ENCODE measurements around the gene HNRNPA0. TPM values are rescaled to one million over a fixed set of nuclear protein-coding genes. Genes with fewer than 3 reads are reported as not detected.

HNRNPA0 gene
- polyA plus RNA-seq, 1 of the 3 experiments (the other 2 are of a cell fraction): 24.9 TPM

DNA sequence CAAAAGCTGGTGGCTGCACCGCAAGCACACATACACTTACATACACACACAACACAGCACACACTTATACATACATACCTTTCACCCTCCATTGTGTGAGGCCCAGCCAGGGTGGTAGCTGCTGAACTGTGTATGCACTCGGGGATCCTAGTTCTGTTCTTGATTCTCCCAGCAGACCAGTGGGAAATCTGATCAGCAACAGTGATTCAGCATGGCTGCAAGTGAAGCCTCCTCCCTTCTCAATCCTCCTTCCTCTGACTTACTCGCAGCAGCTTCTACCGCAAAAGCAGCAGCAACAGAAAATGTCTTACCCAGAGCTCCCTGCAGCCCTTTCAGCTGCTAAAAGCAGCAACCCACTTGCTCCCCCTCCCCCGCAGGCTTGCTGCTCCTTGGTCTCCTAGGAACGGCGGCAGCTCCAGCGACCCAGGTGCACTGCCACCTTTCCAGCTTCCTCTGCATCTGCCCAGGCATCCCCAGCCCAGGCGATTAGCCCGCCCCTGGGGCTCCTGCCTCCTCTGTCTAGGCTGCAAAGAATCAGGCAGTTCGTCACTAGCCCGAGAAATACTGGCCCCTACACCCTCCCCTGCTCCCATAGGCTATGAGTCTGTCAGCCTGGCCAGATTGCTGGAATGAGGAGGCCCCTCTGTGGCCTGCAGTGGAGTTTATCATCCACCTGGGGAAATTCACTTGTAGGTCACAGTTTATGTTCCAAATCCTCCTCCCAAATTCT lies 18.4 kb downstream of the HNRNPA0 start, which contains the start of gene KLHL3:
Gene KLHL3 (minus strand): TSS at position 535 of the 730 bp plus-strand sequence. CDS start 443 bp downstream, at position 92.
- Histone ChIP-seq H2AFZ (ENCODE audit: low read depth) (peak within 1 kb of the TSS; percentile 69), H3K9ac (peak within 1 kb of the TSS; percentile 26; the same call in 1 of the 2 replicates), H4K20me1 (ENCODE audit: insufficient read depth) (no peaks in the 10 kb centered on the region), H3K9me2 (no peaks in the 10 kb centered on the region), H3K27me3 (ENCODE audit: insufficient read depth) (no peaks in the 10 kb centered on the region), H3K79me2 (ENCODE audit: insufficient read depth) (no peaks in the 10 kb centered on the region), H3K4me2 (peak within 1 kb of the TSS; percentile 69), H3K4me1 (ENCODE audit: control insufficient read depth in 1 of 2, insufficient read depth in 2 of 2, low read depth in 1 of 2, low read length in 1 of 2) (peaks cover 0 to 14% of the 10 kb centered on the region in 2 experiments; a peak in 2 of 4 replicates), H3K9me3 (0 out of 2 replicates have a peak, but pooled peaks cover 4% of the 10 kb centered on the region), H3K4me3 (ENCODE audit: low read depth in 2 of 2, low read length in 1 of 2) (peak within 1 kb of the TSS; percentile 41 to 42), H3K36me3 (replicated peaks in 1 of 2; ENCODE audit: control insufficient read depth in 1 of 2, insufficient read depth in 2 of 2, low read length in 1 of 2) (peaks cover 0 to 4% of the 10 kb centered on the region in 2 experiments), H3K27ac (ENCODE audit: low read depth in 2 of 2, low read length in 1 of 2) (peak within 1 kb of the TSS; percentile 2 to 39), H3F3A (replicated peaks; ENCODE audit: insufficient read depth) (no peaks in the 10 kb centered on the region)
- DNase-seq: peak; percentile 68
- CTCF ChIA-PET: interaction anchor here (0.6 to 22.5 kb wide), 23 partner anchors 8 to 415 kb away, joined by 3 to 407 read pairs (median 4); no protein-coding TSS in a partner anchor
- POLR2A ChIA-PET: interaction anchor here (1.0 kb wide), 1 partner anchor 76 kb away, joined by 3 read pairs; no protein-coding TSS in a partner anchor
- TF ChIP-seq RAD21 (IDR thresholded peaks at IDR 0.05; ENCODE audit: low read length): peak; percentile 76
- no peak for TF ChIP-seq CHD2 (IDR thresholded peaks at IDR 0.05; ENCODE audit: low read length, partially characterized antibody)
- TF ChIP-seq YY1 (IDR thresholded peaks at IDR 0.05; ENCODE audit: low read depth): peak; percentile 27; the same call in 1 of the 2 replicates
- TF ChIP-seq EP300 (IDR thresholded peaks at IDR 0.05; ENCODE audit: borderline replicate concordance in 1 of 2, low read depth in 1 of 2, low read length in 1 of 2): no peak
- peak; percentile 43; the same call in 1 of the 2 replicates for TF ChIP-seq SMC3 (IDR thresholded peaks at IDR 0.05; ENCODE audit: low read depth, low read length)
- TF ChIP-seq CTCF (IDR thresholded peaks at IDR 0.05): peak; percentile 33; the same call in 1 of the 2 replicates
- no peak for TF ChIP-seq NFIC (IDR thresholded peaks at IDR 0.05; ENCODE audit: borderline replicate concordance)
- TF ChIP-seq RXRA (IDR thresholded peaks at IDR 0.05; ENCODE audit: borderline replicate concordance, low read depth): no peak
- 58% methylated on average over 12 of the region's 12 CpGs for WGBS (ENCODE audit: low lambda C conversion rate)

DNA sequence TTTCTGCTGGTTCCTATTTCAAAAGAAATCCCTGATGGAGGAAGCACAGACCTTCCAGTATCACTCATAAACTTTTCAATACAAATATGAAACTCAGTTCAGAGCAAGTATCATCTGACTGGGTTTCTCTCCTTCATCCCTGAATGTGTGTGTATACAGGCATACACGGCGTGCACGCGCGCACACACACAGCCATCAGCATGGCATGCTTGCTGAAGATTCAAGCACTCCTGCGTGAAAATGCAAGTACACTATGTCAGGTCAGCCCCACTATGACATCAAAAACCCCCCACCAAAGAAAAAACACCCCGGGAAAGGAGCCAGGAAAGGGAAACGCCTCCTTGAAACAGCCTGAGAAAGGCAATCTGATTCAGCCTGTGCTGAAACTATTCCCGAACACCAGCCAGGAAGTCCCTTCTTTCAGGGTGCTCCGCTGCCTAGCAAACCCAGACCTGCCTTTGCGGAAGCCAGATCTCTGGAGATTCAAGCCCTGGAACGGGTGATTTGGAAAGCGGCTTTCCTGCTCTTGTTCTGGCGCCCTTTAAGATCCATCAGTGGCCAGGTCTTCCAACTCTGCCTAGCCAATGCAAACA lies 19.1 kb downstream of the HNRNPA0 start:
- WGBS (ENCODE audit: low lambda C conversion rate): 58% methylated on average over 14 of the region's 14 CpGs
- peak overlapping the region; percentile 69 for H2AFZ ChIP-seq (ENCODE audit: low read depth)
- POLR2A ChIA-PET: interaction anchor here (1.0 kb wide), 1 partner anchor 75 kb away, joined by 3 read pairs; no protein-coding TSS in a partner anchor
- peak overlapping the region; percentile 69 for H3K4me2 ChIP-seq
- H3K9me3 ChIP-seq: 0 out of 2 replicates have a peak, but pooled peaks cover 4% of the 10 kb centered on the region
- peaks cover 4% of the 10 kb centered on the region for H3F3A ChIP-seq (replicated peaks; ENCODE audit: insufficient read depth)
- CTCF ChIA-PET: interaction anchor here (0.6 to 22.5 kb wide), 15 partner anchors 9 to 334 kb away, joined by 3 to 407 read pairs (median 6); no protein-coding TSS in a partner anchor
- peak overlapping the region; percentile 26; the same call in 1 of the 2 replicates for H3K9ac ChIP-seq
- peak; percentile 33 for DNase-seq
- no peaks in the 10 kb centered on the region for H4K20me1 ChIP-seq (ENCODE audit: insufficient read depth)
- H3K9me2 ChIP-seq: no peaks in the 10 kb centered on the region
- no peaks in the 10 kb centered on the region for H3K27me3 ChIP-seq (ENCODE audit: insufficient read depth)
- peak overlapping the region; percentile 2 to 39 for H3K27ac ChIP-seq (ENCODE audit: low read depth in 2 of 2, low read length in 1 of 2)
- no peaks in the 10 kb centered on the region for H3K79me2 ChIP-seq (ENCODE audit: insufficient read depth)
- peaks cover 0 to 14% of the 10 kb centered on the region in 2 experiments; a peak in 2 of 4 replicates for H3K4me1 ChIP-seq (ENCODE audit: control insufficient read depth in 1 of 2, insufficient read depth in 2 of 2, low read depth in 1 of 2, low read length in 1 of 2)
- H3K36me3 ChIP-seq (replicated peaks in 1 of 2; ENCODE audit: control insufficient read depth in 1 of 2, insufficient read depth in 2 of 2, low read length in 1 of 2): peaks cover 0 to 4% of the 10 kb centered on the region in 2 experiments
- peak overlapping the region; percentile 41 to 42 for H3K4me3 ChIP-seq (ENCODE audit: low read depth in 2 of 2, low read length in 1 of 2)
- TF ChIP-seq, protein P1, sequence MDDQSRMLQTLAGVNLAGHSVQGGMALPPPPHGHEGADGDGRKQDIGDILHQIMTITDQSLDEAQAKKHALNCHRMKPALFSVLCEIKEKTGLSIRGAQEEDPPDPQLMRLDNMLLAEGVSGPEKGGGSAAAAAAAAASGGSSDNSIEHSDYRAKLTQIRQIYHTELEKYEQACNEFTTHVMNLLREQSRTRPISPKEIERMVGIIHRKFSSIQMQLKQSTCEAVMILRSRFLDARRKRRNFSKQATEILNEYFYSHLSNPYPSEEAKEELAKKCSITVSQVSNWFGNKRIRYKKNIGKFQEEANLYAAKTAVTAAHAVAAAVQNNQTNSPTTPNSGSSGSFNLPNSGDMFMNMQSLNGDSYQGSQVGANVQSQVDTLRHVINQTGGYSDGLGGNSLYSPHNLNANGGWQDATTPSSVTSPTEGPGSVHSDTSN (IDR thresholded peaks at IDR 0.05): no peak
- TF ChIP-seq FOXM1 (IDR thresholded peaks at IDR 0.05; ENCODE audit: low read depth) (no peak), MEF2A (IDR thresholded peaks at IDR 0.05; ENCODE audit: borderline replicate concordance, low read depth) (no peak), JUND (IDR thresholded peaks at IDR 0.05) (no peak), ELF1 (IDR thresholded peaks at IDR 0.05) (no peak), POLR2AphosphoS5 (IDR thresholded peaks at IDR 0.05; ENCODE audit: low read depth, low read length) (no peak), EP300 (IDR thresholded peaks at IDR 0.05; ENCODE audit: borderline replicate concordance in 1 of 2, low read depth in 1 of 2, low read length in 1 of 2) (no peak), MXI1 (IDR thresholded peaks at IDR 0.05; ENCODE audit: low read depth, low read length) (no peak), GATA2 (CRISPR knock-in tag; IDR thresholded peaks at IDR 0.05) (no peak), FOSL2 (IDR thresholded peaks at IDR 0.05; ENCODE audit: borderline replicate concordance, low read depth) (no peak), TAF1 (IDR thresholded peaks at IDR 0.05; ENCODE audit: borderline replicate concordance, low read depth, low read length) (no peak)
- TF ChIP-seq, protein P2, sequence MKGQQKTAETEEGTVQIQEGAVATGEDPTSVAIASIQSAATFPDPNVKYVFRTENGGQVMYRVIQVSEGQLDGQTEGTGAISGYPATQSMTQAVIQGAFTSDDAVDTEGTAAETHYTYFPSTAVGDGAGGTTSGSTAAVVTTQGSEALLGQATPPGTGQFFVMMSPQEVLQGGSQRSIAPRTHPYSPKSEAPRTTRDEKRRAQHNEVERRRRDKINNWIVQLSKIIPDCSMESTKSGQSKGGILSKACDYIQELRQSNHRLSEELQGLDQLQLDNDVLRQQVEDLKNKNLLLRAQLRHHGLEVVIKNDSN (IDR thresholded peaks at IDR 0.05; ENCODE audit: borderline replicate concordance, low read depth): no peak

All from SK-N-SH (cell line).